ENCODE data around the gene TENM3. TPM values are rescaled to one million over a fixed set of nuclear protein-coding genes. Genes with fewer than 3 reads are reported as not detected.
A peak's percentile ranks its signal among the peaks of the same experiment; 100 is the strongest.

TENM3 gene
- total and polyA plus RNA-seq, 2 donors (not counting 3 experiments of a cell fraction or from before 2014, with no cell fraction given) = 3.2 to 6.2 TPM

DNA sequence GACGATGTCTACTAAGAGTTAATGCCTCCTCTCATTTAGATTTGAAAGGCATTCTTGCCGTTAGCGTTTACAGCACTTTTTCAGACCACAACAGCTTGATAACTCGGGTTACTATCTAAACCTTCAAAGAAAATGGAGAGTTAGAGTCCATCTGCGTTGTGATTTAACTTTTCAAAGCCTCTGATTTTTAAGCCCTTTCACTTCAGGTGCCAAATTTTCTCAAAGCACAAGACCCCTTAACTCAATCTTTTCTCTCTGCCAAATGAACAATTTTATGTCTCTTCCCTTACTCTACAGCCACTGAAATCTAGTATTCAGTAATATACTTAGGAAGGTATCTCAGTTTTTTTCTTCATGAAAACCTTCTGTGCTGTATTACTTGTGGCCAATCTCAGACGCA lies 310.5 kb downstream of the TENM3 start:
- intact Hi-C loops (cut with micrococcal nuclease) (no loop called here), dilution Hi-C loops (cut with MboI; ENCODE audit: extremely low pct_ligation_motif_present, low sequenced_read_pairs) (no loop called here)
- H3K9me1 ChIP-seq (replicated peaks; ENCODE audit: control insufficient read depth, extremely low read depth, insufficient read depth, low read length) = no peaks in the 10 kb centered on the region
- no peak overlapping the region for H3K4me3 ChIP-seq (replicated peaks in 1 of 3; ENCODE audit: insufficient read depth in 1 of 3, low read depth in 1 of 3, low read length in 3 of 3)
- no TSS peak for BruUV-seq (replicated peaks)
- POLR2A ChIA-PET = no interaction called here
- FAIRE-seq = no peak
- H3K4me1 ChIP-seq (ENCODE audit: control insufficient read depth, extremely low read depth, insufficient read depth, low read length) = no peaks in the 10 kb centered on the region
- no peaks in the 10 kb centered on the region for H4K20me1 ChIP-seq (replicated peaks; ENCODE audit: control insufficient read depth, extremely low read depth, insufficient read depth, low read length)
- H3K27me3 ChIP-seq (ENCODE audit: control insufficient read depth in 2 of 2, insufficient read depth in 2 of 2, low read length in 2 of 2) = no peaks in the 10 kb centered on the region
- no peak for DNase-seq (ENCODE audit: low read depth, low spot score)
- no peak overlapping the region for H3K27ac ChIP-seq (ENCODE audit: insufficient read depth, low read depth, low read length)
- no peak overlapping the region for H3K9ac ChIP-seq (replicated peaks; ENCODE audit: extremely low read depth, insufficient read depth, low read length)
- no peak overlapping the region for H3K4me2 ChIP-seq (ENCODE audit: insufficient read depth, low read length)
- no peaks in the 10 kb centered on the region for H3K36me3 ChIP-seq (ENCODE audit: control insufficient read depth in 2 of 2, extremely low read depth in 1 of 2, insufficient read depth in 2 of 2, low read length in 2 of 2)
- H3K79me2 ChIP-seq (ENCODE audit: control insufficient read depth, insufficient read depth, low read length) = no peaks in the 10 kb centered on the region
- H3K9me3 ChIP-seq (replicated peaks; ENCODE audit: control insufficient read depth, insufficient read depth, low read length) = no peaks in the 10 kb centered on the region
- H2AFZ ChIP-seq (ENCODE audit: low read depth, low read length) = peak overlapping the region; percentile 42
- CTCF ChIA-PET = no interaction called here
- no peak for TF ChIP-seq JUN (IDR thresholded peaks at IDR 0.05; ENCODE audit: borderline replicate concordance, insufficient read depth, insufficient read length, low read depth)
- no peak for TF ChIP-seq MYC (IDR thresholded peaks at IDR 0.05; ENCODE audit: low read depth, low read length)
- TF ChIP-seq POLR2A (IDR thresholded peaks at IDR 0.05; ENCODE audit: low read depth, low read length) = no peak
- TF ChIP-seq FOS (IDR thresholded peaks at IDR 0.05; ENCODE audit: borderline replicate concordance, insufficient read depth, low read length) = no peak

DNA sequence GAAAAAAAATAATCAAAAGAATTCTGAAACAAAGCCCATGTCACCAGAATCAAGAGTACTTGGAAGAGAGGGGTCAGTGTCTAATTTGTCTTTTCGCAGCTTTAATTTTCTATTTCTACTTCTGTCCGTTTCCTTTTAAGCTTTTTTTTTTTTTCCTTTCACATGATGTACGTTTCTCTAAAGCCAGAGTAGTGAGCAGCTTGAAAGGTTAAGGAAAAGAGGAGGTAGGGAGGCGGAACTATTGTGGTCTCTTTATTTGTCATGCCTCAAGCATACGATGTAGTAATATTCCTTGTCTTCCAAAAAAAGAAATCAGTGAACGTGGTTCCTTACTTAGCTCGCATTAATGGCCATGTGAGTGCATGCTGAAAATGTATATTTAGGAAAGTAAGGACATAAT lies 311.5 kb downstream of the TENM3 start:
- no peaks in the 10 kb centered on the region for H3K9me1 ChIP-seq (replicated peaks; ENCODE audit: control insufficient read depth, extremely low read depth, insufficient read depth, low read length)
- no peaks in the 10 kb centered on the region for H3K4me1 ChIP-seq (ENCODE audit: control insufficient read depth, extremely low read depth, insufficient read depth, low read length)
- intact Hi-C loops (cut with micrococcal nuclease) = no loop called here
- BruUV-seq (replicated peaks) = no TSS peak
- no peaks in the 10 kb centered on the region for H3K9me3 ChIP-seq (replicated peaks; ENCODE audit: control insufficient read depth, insufficient read depth, low read length)
- H3K79me2 ChIP-seq (ENCODE audit: control insufficient read depth, insufficient read depth, low read length) = no peaks in the 10 kb centered on the region
- ChIA-PET CTCF (interaction anchor here (0.8 kb wide), 1 partner anchor 9 kb away, joined by 3 read pairs; no protein-coding TSS in a partner anchor), POLR2A (no interaction called here)
- no peak for TF ChIP-seq POLR2A (IDR thresholded peaks at IDR 0.05; ENCODE audit: low read depth, low read length)
- TF ChIP-seq EZH2 (IDR thresholded peaks at IDR 0.05; ENCODE audit: borderline replicate concordance, low read depth, low read length, severe bottlenecking) = no peak
- TF ChIP-seq FOS (IDR thresholded peaks at IDR 0.05; ENCODE audit: borderline replicate concordance, insufficient read depth, low read length) = no peak
- no peak for TF ChIP-seq JUN (IDR thresholded peaks at IDR 0.05; ENCODE audit: borderline replicate concordance, insufficient read depth, insufficient read length, low read depth)
- TF ChIP-seq, protein P1, sequence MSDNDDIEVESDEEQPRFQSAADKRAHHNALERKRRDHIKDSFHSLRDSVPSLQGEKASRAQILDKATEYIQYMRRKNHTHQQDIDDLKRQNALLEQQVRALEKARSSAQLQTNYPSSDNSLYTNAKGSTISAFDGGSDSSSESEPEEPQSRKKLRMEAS (IDR thresholded peaks at IDR 0.05; ENCODE audit: insufficient read depth, insufficient read length) = no peak
- TF ChIP-seq POLR2AphosphoS5 (IDR thresholded peaks at IDR 0.05; ENCODE audit: insufficient read depth, low read depth, low read length) = no peak
- TF ChIP-seq, protein P2, sequence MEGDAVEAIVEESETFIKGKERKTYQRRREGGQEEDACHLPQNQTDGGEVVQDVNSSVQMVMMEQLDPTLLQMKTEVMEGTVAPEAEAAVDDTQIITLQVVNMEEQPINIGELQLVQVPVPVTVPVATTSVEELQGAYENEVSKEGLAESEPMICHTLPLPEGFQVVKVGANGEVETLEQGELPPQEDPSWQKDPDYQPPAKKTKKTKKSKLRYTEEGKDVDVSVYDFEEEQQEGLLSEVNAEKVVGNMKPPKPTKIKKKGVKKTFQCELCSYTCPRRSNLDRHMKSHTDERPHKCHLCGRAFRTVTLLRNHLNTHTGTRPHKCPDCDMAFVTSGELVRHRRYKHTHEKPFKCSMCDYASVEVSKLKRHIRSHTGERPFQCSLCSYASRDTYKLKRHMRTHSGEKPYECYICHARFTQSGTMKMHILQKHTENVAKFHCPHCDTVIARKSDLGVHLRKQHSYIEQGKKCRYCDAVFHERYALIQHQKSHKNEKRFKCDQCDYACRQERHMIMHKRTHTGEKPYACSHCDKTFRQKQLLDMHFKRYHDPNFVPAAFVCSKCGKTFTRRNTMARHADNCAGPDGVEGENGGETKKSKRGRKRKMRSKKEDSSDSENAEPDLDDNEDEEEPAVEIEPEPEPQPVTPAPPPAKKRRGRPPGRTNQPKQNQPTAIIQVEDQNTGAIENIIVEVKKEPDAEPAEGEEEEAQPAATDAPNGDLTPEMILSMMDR (IDR thresholded peaks at IDR 0.05; ENCODE audit: extremely low read depth in 1 of 2, insufficient read depth in 1 of 2, low read depth in 1 of 2, low read length in 2 of 2) = no peak
- TF ChIP-seq MYC (IDR thresholded peaks at IDR 0.05; ENCODE audit: low read depth, low read length) = no peak
- TF ChIP-seq GATA2 (IDR thresholded peaks at IDR 0.05; ENCODE audit: insufficient read depth, insufficient read length, low read depth, low read length) = no peak
- no peak overlapping the region for H3K4me2 ChIP-seq (ENCODE audit: insufficient read depth, low read length)
- no peaks in the 10 kb centered on the region for H4K20me1 ChIP-seq (replicated peaks; ENCODE audit: control insufficient read depth, extremely low read depth, insufficient read depth, low read length)
- H3K27me3 ChIP-seq (ENCODE audit: control insufficient read depth in 2 of 2, insufficient read depth in 2 of 2, low read length in 2 of 2) = no peaks in the 10 kb centered on the region
- no peak overlapping the region for H3K4me3 ChIP-seq (replicated peaks in 1 of 3; ENCODE audit: insufficient read depth in 1 of 3, low read depth in 1 of 3, low read length in 3 of 3)
- no peak overlapping the region for H3K27ac ChIP-seq (ENCODE audit: insufficient read depth, low read depth, low read length)
- no peak overlapping the region for H2AFZ ChIP-seq (ENCODE audit: low read depth, low read length)
- no peak overlapping the region for H3K9ac ChIP-seq (replicated peaks; ENCODE audit: extremely low read depth, insufficient read depth, low read length)
- dilution Hi-C loops (cut with MboI; ENCODE audit: extremely low pct_ligation_motif_present, low sequenced_read_pairs) = no loop called here
- no peaks in the 10 kb centered on the region for H3K36me3 ChIP-seq (ENCODE audit: control insufficient read depth in 2 of 2, extremely low read depth in 1 of 2, insufficient read depth in 2 of 2, low read length in 2 of 2)
- FAIRE-seq (no peak), DNase-seq (ENCODE audit: low read depth, low spot score) (no peak)
